Measurements from ENCODE around the gene MYBPHL. TPM values are rescaled to one million over a fixed set of nuclear protein-coding genes. Genes with fewer than 3 reads are reported as not detected.

The MYBPHL gene
- total and polyA plus RNA-seq, 2 experiments from 2014 or later: not detected

DNA sequence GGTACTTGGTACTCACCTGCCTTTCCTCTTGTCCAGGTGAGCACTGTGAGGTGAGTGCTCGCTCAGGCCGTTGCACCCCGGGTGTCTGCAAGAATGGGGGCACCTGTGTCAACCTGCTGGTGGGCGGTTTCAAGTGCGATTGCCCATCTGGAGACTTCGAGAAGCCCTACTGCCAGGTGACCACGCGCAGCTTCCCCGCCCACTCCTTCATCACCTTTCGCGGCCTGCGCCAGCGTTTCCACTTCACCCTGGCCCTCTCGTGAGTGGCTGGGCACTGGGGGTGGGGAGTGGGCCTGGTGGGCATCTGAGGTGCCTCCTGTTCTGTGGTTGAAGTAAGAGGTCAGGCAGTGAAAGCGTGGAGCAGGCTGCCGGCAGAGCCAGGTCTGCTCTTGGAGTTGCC lies 45.8 kb downstream of the MYBPHL start:
- no peaks in the 10 kb centered on the region for H3K79me2 ChIP-seq (ENCODE audit: insufficient read depth)
- TF ChIP-seq EZH2 (IDR thresholded peaks at IDR 0.05; ENCODE audit: insufficient read depth, poor library complexity, severe bottlenecking) (no peak), EZH2phosphoT487 (IDR thresholded peaks at IDR 0.05; ENCODE audit: insufficient read depth, low read depth) (no peak)
- in situ Hi-C loops (cut with MboI): loop anchor here (10.0 kb wide), 1 partner anchor 274 kb away; the partner anchor contains the start of gene GPR61
- no peaks in the 10 kb centered on the region for H4K20me1 ChIP-seq (ENCODE audit: insufficient read depth)
- no peak overlapping the region for H3K4me2 ChIP-seq (ENCODE audit: unreplicated experiment)
- H3K27ac ChIP-seq: no peak overlapping the region
- H3F3A ChIP-seq (ENCODE audit: insufficient read depth): no peaks in the 10 kb centered on the region
- H3K9me2 ChIP-seq (ENCODE audit: insufficient read depth): no peaks in the 10 kb centered on the region
- H3K9ac ChIP-seq: no peak overlapping the region
- H3K36me3 ChIP-seq (ENCODE audit: low read depth): no peaks in the 10 kb centered on the region
- H3K27me3 ChIP-seq (replicated peaks; ENCODE audit: insufficient read depth): no peaks in the 10 kb centered on the region
- H3K4me1 ChIP-seq (ENCODE audit: insufficient read depth): no peaks in the 10 kb centered on the region; the same call in 1 of the 2 replicates
- no peak overlapping the region for H2AFZ ChIP-seq
- no peak for DNase-seq
- no peak overlapping the region for H3K4me3 ChIP-seq
- 80 to 83% methylated on average over 10 to 16 of the region's 16 CpGs for WGBS, 2 experiments (ENCODE audit: low coverage in 1 of 2, low lambda C conversion rate in 2 of 2, missing lambda C conversion rate in 2 of 2)
- no peaks in the 10 kb centered on the region for H3K9me3 ChIP-seq (ENCODE audit: low read depth)

DNA sequence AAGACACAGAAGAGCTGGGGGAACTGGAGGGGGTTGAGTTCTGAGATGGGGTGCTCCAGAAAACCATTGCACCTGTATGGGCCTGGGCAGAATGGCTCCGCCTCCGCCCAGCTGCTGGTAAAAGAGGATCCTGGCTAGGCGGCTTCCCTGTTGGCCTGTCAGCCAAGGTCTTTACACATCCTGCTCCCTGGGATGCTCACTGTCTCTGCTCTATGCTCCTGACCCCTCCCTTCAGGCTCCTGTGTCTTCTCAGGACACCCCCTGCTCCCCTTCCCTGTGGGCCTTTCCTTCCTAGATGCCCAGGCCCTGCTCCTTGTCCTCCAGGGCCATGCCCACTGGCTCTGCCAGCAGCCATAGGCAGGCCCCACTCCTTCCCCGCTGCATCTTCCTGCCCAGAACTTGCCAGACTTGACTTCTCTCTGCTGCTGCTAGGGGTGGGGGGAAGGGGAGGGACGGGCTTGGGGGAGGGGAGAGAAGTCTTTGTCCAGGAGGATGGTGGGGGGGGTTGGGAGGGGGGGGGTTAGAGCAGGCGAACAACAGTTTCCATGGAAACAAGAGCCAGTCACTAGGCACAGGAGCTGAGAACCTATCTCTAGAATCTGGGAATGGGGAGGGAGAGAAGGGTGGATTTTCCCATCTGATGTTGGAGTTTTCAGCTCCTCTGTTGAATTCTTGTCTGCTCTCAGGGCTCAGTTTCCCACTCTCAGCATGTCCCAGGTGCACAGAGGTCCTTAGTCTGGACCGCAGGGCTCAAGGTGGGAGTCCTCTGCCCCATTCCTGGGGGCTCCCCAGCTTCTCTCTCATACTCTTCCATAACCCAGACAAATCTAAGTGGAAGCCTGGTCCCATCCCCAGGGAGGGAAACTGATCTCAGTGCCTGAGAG lies 46.9 kb downstream of the MYBPHL start:
- Histone ChIP-seq H3K9me2 (ENCODE audit: insufficient read depth) (no peaks in the 10 kb centered on the region), H4K20me1 (ENCODE audit: insufficient read depth) (no peaks in the 10 kb centered on the region), H3K9me3 (ENCODE audit: low read depth) (no peaks in the 10 kb centered on the region), H3K36me3 (ENCODE audit: low read depth) (no peaks in the 10 kb centered on the region), H2AFZ (no peak overlapping the region), H3K4me1 (ENCODE audit: insufficient read depth) (no peaks in the 10 kb centered on the region; the same call in 1 of the 2 replicates), H3K9ac (no peak overlapping the region), H3K27ac (no peak overlapping the region), H3K4me2 (ENCODE audit: unreplicated experiment) (no peak overlapping the region), H3K27me3 (replicated peaks; ENCODE audit: insufficient read depth) (no peaks in the 10 kb centered on the region), H3K4me3 (no peak overlapping the region), H3K79me2 (ENCODE audit: insufficient read depth) (no peaks in the 10 kb centered on the region), H3F3A (ENCODE audit: insufficient read depth) (no peaks in the 10 kb centered on the region)
- 74 to 88% methylated on average over 4 to 7 of the region's 7 CpGs for WGBS, 2 experiments (ENCODE audit: low coverage in 1 of 2, low lambda C conversion rate in 2 of 2, missing lambda C conversion rate in 2 of 2)
- in situ Hi-C loops (cut with MboI): loop anchor here (10.0 kb wide), 1 partner anchor 275 kb away; the partner anchor contains the start of gene GPR61
- DNase-seq: no peak
- TF ChIP-seq EZH2 (IDR thresholded peaks at IDR 0.05; ENCODE audit: insufficient read depth, poor library complexity, severe bottlenecking) (no peak), EZH2phosphoT487 (IDR thresholded peaks at IDR 0.05; ENCODE audit: insufficient read depth, low read depth) (no peak)

DNA sequence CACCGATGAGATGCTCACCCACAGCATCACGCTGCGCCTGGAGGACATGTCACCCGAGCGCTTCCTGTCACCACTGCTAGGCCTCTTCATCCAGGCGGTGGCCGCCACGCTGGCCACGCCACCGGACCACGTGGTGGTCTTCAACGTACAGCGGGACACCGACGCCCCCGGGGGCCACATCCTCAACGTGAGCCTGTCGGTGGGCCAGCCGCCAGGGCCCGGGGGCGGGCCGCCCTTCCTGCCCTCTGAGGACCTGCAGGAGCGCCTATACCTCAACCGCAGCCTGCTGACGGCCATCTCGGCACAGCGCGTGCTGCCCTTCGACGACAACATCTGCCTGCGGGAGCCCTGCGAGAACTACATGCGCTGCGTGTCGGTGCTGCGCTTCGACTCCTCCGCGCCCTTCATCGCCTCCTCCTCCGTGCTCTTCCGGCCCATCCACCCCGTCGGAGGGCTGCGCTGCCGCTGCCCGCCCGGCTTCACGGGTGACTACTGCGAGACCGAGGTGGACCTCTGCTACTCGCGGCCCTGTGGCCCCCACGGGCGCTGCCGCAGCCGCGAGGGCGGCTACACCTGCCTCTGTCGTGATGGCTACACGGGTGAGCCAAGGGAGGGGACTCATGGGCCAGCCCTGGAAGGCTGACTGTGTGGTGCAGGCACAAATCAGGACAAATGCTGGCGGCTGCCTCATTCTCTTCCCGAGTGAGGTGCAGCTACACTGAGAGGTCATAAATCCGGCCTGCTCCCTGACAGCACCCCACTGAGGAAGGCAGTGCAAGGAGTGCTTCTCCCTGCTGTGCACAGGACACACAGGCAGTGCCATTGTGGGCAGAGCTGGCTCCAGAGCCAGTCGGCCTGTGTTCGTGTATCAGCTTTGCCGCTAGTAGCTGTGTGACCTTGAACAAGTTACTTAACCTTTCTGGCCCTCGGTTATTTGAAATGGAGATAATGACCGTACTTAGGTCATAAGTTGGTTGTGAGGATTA lies 48.0 kb downstream of the MYBPHL start:
- H3K9me3 ChIP-seq (ENCODE audit: low read depth): no peaks in the 10 kb centered on the region
- DNase-seq: no peak
- H3K4me2 ChIP-seq (ENCODE audit: unreplicated experiment): no peak overlapping the region
- no peak overlapping the region for H2AFZ ChIP-seq
- no peaks in the 10 kb centered on the region for H3K36me3 ChIP-seq (ENCODE audit: low read depth)
- in situ Hi-C loops (cut with MboI): no loop called here
- H3K9ac ChIP-seq: no peak overlapping the region
- no peaks in the 10 kb centered on the region; the same call in 1 of the 2 replicates for H3K4me1 ChIP-seq (ENCODE audit: insufficient read depth)
- TF ChIP-seq EZH2 (IDR thresholded peaks at IDR 0.05; ENCODE audit: insufficient read depth, poor library complexity, severe bottlenecking) (no peak), EZH2phosphoT487 (IDR thresholded peaks at IDR 0.05; ENCODE audit: insufficient read depth, low read depth) (no peak)
- no peaks in the 10 kb centered on the region for H3F3A ChIP-seq (ENCODE audit: insufficient read depth)
- no peak overlapping the region for H3K4me3 ChIP-seq
- H3K79me2 ChIP-seq (ENCODE audit: insufficient read depth): no peaks in the 10 kb centered on the region
- no peaks in the 10 kb centered on the region for H3K27me3 ChIP-seq (replicated peaks; ENCODE audit: insufficient read depth)
- no peaks in the 10 kb centered on the region for H4K20me1 ChIP-seq (ENCODE audit: insufficient read depth)
- WGBS, 2 experiments (ENCODE audit: low coverage in 1 of 2, low lambda C conversion rate in 2 of 2, missing lambda C conversion rate in 2 of 2): 91% methylated on average over 52 to 69 of the region's 69 CpGs
- no peaks in the 10 kb centered on the region for H3K9me2 ChIP-seq (ENCODE audit: insufficient read depth)
- no peak overlapping the region for H3K27ac ChIP-seq

Data from GM23248 (cell line).